ENCODE data around the gene TMPRSS13.

Gene TMPRSS13

GRCh38 chr11:117941976-117942654 lies 12.9 kb upstream of the TMPRSS13 start:
- DNase-seq = no peak
- H3K4me1 ChIP-seq (ENCODE audit: control insufficient read depth, insufficient read depth, low read length, poor library complexity, severe bottlenecking) = peaks cover 20% of the 10 kb centered on the region
- H3K27ac ChIP-seq (ENCODE audit: insufficient read depth, low read length, poor library complexity, severe bottlenecking) = no peak overlapping the region
- no peaks in the 10 kb centered on the region for H3K36me3 ChIP-seq (ENCODE audit: control insufficient read depth, insufficient read depth, low read length)
- H3K9me3 ChIP-seq (ENCODE audit: control insufficient read depth, low read length) = no peaks in the 10 kb centered on the region
- no peaks in the 10 kb centered on the region for H3K27me3 ChIP-seq (replicated peaks; ENCODE audit: control insufficient read depth, insufficient read depth, low read length, poor library complexity, severe bottlenecking)
- no peak overlapping the region for H3K4me3 ChIP-seq (ENCODE audit: insufficient read depth, low read depth, low read length, poor library complexity, severe bottlenecking)

DNA sequence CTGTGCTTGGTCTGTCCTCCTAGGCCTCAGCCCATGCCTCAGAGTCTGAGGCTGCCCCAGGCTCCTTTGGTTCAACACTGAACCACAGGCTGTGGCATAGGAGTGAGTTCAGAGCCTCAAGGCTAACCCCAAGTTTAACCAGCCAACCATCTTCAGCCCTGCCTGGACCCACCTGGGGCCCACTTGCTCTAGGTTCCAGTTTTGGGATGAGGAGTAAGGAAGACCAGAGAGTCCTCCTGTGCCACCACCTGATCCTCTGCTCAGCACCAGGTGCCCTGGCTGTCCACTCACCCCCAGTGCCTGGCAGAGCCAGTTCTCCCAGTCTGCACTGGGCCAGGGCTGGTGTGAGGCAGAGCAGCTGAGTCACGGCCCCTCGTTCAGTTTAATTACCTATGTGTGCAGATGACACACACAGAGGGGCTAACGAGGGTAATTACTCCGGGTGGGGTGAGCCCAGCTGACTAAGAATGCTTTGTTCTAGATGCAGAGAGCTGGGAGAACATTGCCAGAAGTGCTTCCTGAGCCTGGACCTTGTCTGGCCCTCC lies 12.0 kb upstream of the TMPRSS13 start:
- no peak for DNase-seq
- no peak overlapping the region for H3K4me3 ChIP-seq (ENCODE audit: insufficient read depth, low read depth, low read length, poor library complexity, severe bottlenecking)

GRCh38 chr11:117940736-117941135 lies 11.5 kb upstream of the TMPRSS13 start:
- Histone ChIP-seq H3K27me3 (replicated peaks; ENCODE audit: control insufficient read depth, insufficient read depth, low read length, poor library complexity, severe bottlenecking) (no peaks in the 10 kb centered on the region), H3K9me3 (ENCODE audit: control insufficient read depth, low read length) (no peaks in the 10 kb centered on the region), H3K27ac (ENCODE audit: insufficient read depth, low read length, poor library complexity, severe bottlenecking) (no peak overlapping the region), H3K4me1 (ENCODE audit: control insufficient read depth, insufficient read depth, low read length, poor library complexity, severe bottlenecking) (peaks cover 14% of the 10 kb centered on the region), H3K4me3 (ENCODE audit: insufficient read depth, low read depth, low read length, poor library complexity, severe bottlenecking) (no peak overlapping the region), H3K36me3 (ENCODE audit: control insufficient read depth, insufficient read depth, low read length) (no peaks in the 10 kb centered on the region)
- DNase-seq = no peak

More for the DNA sequence above, 12.0 kb upstream of the TMPRSS13 start:
- no peaks in the 10 kb centered on the region for H3K27me3 ChIP-seq (replicated peaks; ENCODE audit: control insufficient read depth, insufficient read depth, low read length, poor library complexity, severe bottlenecking)
- H3K36me3 ChIP-seq (ENCODE audit: control insufficient read depth, insufficient read depth, low read length) = no peaks in the 10 kb centered on the region
- H3K27ac ChIP-seq (ENCODE audit: insufficient read depth, low read length, poor library complexity, severe bottlenecking) = no peak overlapping the region
- H3K4me1 ChIP-seq (ENCODE audit: control insufficient read depth, insufficient read depth, low read length, poor library complexity, severe bottlenecking) = peaks cover 14% of the 10 kb centered on the region
- H3K9me3 ChIP-seq (ENCODE audit: control insufficient read depth, low read length) = no peaks in the 10 kb centered on the region

DNA sequence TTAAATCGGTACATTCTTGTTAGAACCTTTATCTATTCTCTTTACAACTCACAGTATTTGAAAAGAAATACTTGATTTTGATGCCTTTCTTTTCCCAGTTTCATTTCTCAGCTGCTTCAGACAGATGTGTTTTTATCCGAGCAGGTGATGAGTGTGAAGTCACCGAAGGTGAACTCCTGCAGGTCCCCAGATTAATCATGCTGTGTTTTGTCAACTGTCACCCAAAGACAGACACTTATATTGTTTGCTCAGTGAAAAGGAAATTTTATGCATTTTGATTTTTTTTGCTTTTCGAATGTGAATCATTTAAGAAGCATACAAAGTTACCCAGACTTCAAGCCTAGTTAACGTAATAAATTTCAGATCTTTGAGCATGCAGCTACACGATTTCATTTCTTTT lies 7.8 kb upstream of the TMPRSS13 start:
- Histone ChIP-seq H3K4me1 (ENCODE audit: control insufficient read depth, insufficient read depth, low read length, poor library complexity, severe bottlenecking) (peaks cover 2% of the 10 kb centered on the region), H3K27ac (ENCODE audit: insufficient read depth, low read length, poor library complexity, severe bottlenecking) (no peak overlapping the region), H3K36me3 (ENCODE audit: control insufficient read depth, insufficient read depth, low read length) (no peaks in the 10 kb centered on the region), H3K4me3 (ENCODE audit: insufficient read depth, low read depth, low read length, poor library complexity, severe bottlenecking) (no peak overlapping the region), H3K27me3 (replicated peaks; ENCODE audit: control insufficient read depth, insufficient read depth, low read length, poor library complexity, severe bottlenecking) (no peaks in the 10 kb centered on the region), H3K9me3 (ENCODE audit: control insufficient read depth, low read length) (no peaks in the 10 kb centered on the region)
- DNase-seq = no peak

GRCh38 chr11:117934526-117935307 lies 5.5 kb upstream of the TMPRSS13 start:
- H3K27ac ChIP-seq (ENCODE audit: insufficient read depth, low read length, poor library complexity, severe bottlenecking) = no peak overlapping the region
- DNase-seq = no peak
- H3K36me3 ChIP-seq (ENCODE audit: control insufficient read depth, insufficient read depth, low read length) = no peaks in the 10 kb centered on the region
- H3K27me3 ChIP-seq (replicated peaks; ENCODE audit: control insufficient read depth, insufficient read depth, low read length, poor library complexity, severe bottlenecking) = no peaks in the 10 kb centered on the region
- peaks cover 24% of the 10 kb centered on the region for H3K4me1 ChIP-seq (ENCODE audit: control insufficient read depth, insufficient read depth, low read length, poor library complexity, severe bottlenecking)
- no peaks in the 10 kb centered on the region for H3K9me3 ChIP-seq (ENCODE audit: control insufficient read depth, low read length)
- H3K4me3 ChIP-seq (ENCODE audit: insufficient read depth, low read depth, low read length, poor library complexity, severe bottlenecking) = no peak overlapping the region

- Histone ChIP-seq H3K4me3 (ENCODE audit: insufficient read depth, low read depth, low read length, poor library complexity, severe bottlenecking) (no peak overlapping the region), H3K27ac (ENCODE audit: insufficient read depth, low read length, poor library complexity, severe bottlenecking) (no peak overlapping the region), H3K9me3 (ENCODE audit: control insufficient read depth, low read length) (no peaks in the 10 kb centered on the region), H3K36me3 (ENCODE audit: control insufficient read depth, insufficient read depth, low read length) (no peaks in the 10 kb centered on the region), H3K4me1 (ENCODE audit: control insufficient read depth, insufficient read depth, low read length, poor library complexity, severe bottlenecking) (peaks cover 30% of the 10 kb centered on the region), H3K27me3 (replicated peaks; ENCODE audit: control insufficient read depth, insufficient read depth, low read length, poor library complexity, severe bottlenecking) (no peaks in the 10 kb centered on the region)
- DNase-seq = no peak
These were observed 4.7 kb upstream of the TMPRSS13 start for GRCh38 chr11:117933930-117934329.

- H3K27me3 ChIP-seq (replicated peaks; ENCODE audit: control insufficient read depth, insufficient read depth, low read length, poor library complexity, severe bottlenecking) = no peaks in the 10 kb centered on the region
- DNase-seq = no peak
- no peaks in the 10 kb centered on the region for H3K36me3 ChIP-seq (ENCODE audit: control insufficient read depth, insufficient read depth, low read length)
- no peak overlapping the region for H3K4me3 ChIP-seq (ENCODE audit: insufficient read depth, low read depth, low read length, poor library complexity, severe bottlenecking)
- H3K9me3 ChIP-seq (ENCODE audit: control insufficient read depth, low read length) = no peaks in the 10 kb centered on the region
- peaks cover 30% of the 10 kb centered on the region for H3K4me1 ChIP-seq (ENCODE audit: control insufficient read depth, insufficient read depth, low read length, poor library complexity, severe bottlenecking)
- no peak overlapping the region for H3K27ac ChIP-seq (ENCODE audit: insufficient read depth, low read length, poor library complexity, severe bottlenecking)
These were observed 4.3 kb upstream of the TMPRSS13 start for GRCh38 chr11:117933475-117933874.

DNA sequence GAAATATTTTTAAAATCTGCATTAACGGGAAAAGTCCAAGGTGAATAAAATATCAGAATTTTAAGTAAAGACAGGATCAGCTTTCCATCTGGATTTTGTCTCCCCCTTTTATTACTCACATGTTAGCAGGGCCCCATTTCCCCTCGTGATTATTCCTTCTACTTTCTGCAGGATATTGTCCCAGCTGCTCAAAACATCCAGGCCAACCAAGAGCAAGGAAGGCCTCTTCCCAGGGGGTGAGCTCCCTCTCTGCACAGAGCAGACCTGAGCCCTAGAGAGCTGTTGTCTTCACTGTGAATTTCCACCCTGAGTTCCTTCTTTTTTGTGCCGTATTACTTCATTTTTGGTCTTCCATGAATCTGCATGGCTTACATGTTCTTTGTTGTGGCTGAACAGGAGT lies 3.7 kb upstream of the TMPRSS13 start:
- H3K27ac ChIP-seq (ENCODE audit: insufficient read depth, low read length, poor library complexity, severe bottlenecking) = no peak overlapping the region
- no peak for DNase-seq
- peaks cover 30% of the 10 kb centered on the region for H3K4me1 ChIP-seq (ENCODE audit: control insufficient read depth, insufficient read depth, low read length, poor library complexity, severe bottlenecking)
- no peak overlapping the region for H3K4me3 ChIP-seq (ENCODE audit: insufficient read depth, low read depth, low read length, poor library complexity, severe bottlenecking)
- no peaks in the 10 kb centered on the region for H3K36me3 ChIP-seq (ENCODE audit: control insufficient read depth, insufficient read depth, low read length)
- no peaks in the 10 kb centered on the region for H3K9me3 ChIP-seq (ENCODE audit: control insufficient read depth, low read length)
- no peaks in the 10 kb centered on the region for H3K27me3 ChIP-seq (replicated peaks; ENCODE audit: control insufficient read depth, insufficient read depth, low read length, poor library complexity, severe bottlenecking)

DNA sequence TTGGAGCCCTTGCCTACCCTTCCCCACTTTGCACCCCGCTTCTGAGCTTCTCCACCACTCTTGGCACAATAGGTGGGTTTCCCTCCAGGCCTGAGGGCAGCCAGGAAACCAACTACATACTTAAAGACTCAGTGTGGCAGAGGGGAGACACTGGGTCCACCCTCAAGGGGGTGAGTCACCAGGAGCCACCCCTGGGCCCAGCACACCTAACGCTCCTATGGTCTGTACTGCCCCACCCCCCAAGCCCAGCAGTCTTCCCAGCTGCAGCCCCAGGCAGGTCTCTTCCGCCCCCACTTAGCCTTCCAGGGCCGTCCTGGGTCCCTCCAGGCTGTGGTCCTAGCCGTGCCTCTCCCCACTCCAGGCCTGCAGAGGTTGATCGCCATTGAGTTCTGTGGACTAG lies 3.2 kb upstream of the TMPRSS13 start:
- Histone ChIP-seq H3K4me3 (ENCODE audit: insufficient read depth, low read depth, low read length, poor library complexity, severe bottlenecking) (no peak overlapping the region), H3K4me1 (ENCODE audit: control insufficient read depth, insufficient read depth, low read length, poor library complexity, severe bottlenecking) (peaks cover 30% of the 10 kb centered on the region), H3K27me3 (replicated peaks; ENCODE audit: control insufficient read depth, insufficient read depth, low read length, poor library complexity, severe bottlenecking) (no peaks in the 10 kb centered on the region), H3K36me3 (ENCODE audit: control insufficient read depth, insufficient read depth, low read length) (no peaks in the 10 kb centered on the region), H3K27ac (ENCODE audit: insufficient read depth, low read length, poor library complexity, severe bottlenecking) (no peak overlapping the region), H3K9me3 (ENCODE audit: control insufficient read depth, low read length) (no peaks in the 10 kb centered on the region)
- no peak for DNase-seq

- no peaks in the 10 kb centered on the region for H3K36me3 ChIP-seq (ENCODE audit: control insufficient read depth, insufficient read depth, low read length)
- H3K4me3 ChIP-seq (ENCODE audit: insufficient read depth, low read depth, low read length, poor library complexity, severe bottlenecking) = no peak overlapping the region
- H3K4me1 ChIP-seq (ENCODE audit: control insufficient read depth, insufficient read depth, low read length, poor library complexity, severe bottlenecking) = peaks cover 30% of the 10 kb centered on the region
- H3K9me3 ChIP-seq (ENCODE audit: control insufficient read depth, low read length) = no peaks in the 10 kb centered on the region
- H3K27me3 ChIP-seq (replicated peaks; ENCODE audit: control insufficient read depth, insufficient read depth, low read length, poor library complexity, severe bottlenecking) = no peaks in the 10 kb centered on the region
- no peak for DNase-seq
- H3K27ac ChIP-seq (ENCODE audit: insufficient read depth, low read length, poor library complexity, severe bottlenecking) = no peak overlapping the region
These were observed 2.8 kb upstream of the TMPRSS13 start for GRCh38 chr11:117931971-117932370.

All from effector memory CD4-positive, alpha-beta T cell (primary cell).